Rectal smooth muscle tissue (tissue), 1 donor: ENCODE measurements around the gene ATP10A.

Experiments used
- H3K27ac ChIP-seq: one replicate; pipeline ENCODE4 v1.7.0; 2013; ENCODE audit warnings: low read depth, low read length, inconsistent platforms
- H3K27me3 ChIP-seq: one replicate; pipeline ENCODE4 v1.7.0; 2013; ENCODE audit warnings: low read length; ENCODE audit not compliant: control insufficient read depth, insufficient read depth
- H3K36me3 ChIP-seq: one replicate; pipeline ENCODE4 v1.7.0; 2013; ENCODE audit warnings: low read length; ENCODE audit not compliant: control insufficient read depth, insufficient read depth
- H3K4me1 ChIP-seq: one replicate; pipeline ENCODE4 v1.7.0; 2013; ENCODE audit warnings: low read length; ENCODE audit not compliant: control insufficient read depth, insufficient read depth
- H3K4me3 ChIP-seq: one replicate; pipeline ENCODE4 v1.7.0; 2013; ENCODE audit warnings: low read length
- H3K9ac ChIP-seq: one replicate; pipeline ENCODE4 v1.7.0; 2013; ENCODE audit warnings: low read length

Gene ATP10A

DNA sequence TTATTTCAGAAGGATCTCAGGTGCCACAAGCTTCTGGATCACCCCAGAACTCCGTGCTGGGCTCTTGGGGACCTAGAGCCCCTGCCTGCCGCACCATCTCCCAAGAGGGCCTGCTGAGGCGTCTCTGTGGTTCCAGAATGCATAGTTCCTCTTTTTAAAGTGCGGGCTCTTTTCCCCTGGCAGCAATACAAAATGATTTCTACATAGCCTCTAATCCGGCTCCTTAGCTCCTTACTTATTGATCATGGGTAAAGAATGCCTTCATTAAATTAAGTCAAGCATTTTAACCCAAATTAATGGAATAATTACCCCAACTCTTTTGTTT lies 121.9 kb downstream of the ATP10A start:
- Histone ChIP-seq H3K4me1 (peaks cover 15% of the 10 kb centered on the region), H3K27ac (no peak overlapping the region), H3K27me3 (no peaks in the 10 kb centered on the region), H3K36me3 (no peaks in the 10 kb centered on the region), H3K4me3 (no peak overlapping the region), H3K9ac (no peak overlapping the region)

- no peak overlapping the region for H3K4me3 ChIP-seq
- peaks cover 15% of the 10 kb centered on the region for H3K4me1 ChIP-seq
- no peak overlapping the region for H3K27ac ChIP-seq
Measured at GRCh38 chr15:25740383-25741255, 122.5 kb downstream of the ATP10A start.

DNA sequence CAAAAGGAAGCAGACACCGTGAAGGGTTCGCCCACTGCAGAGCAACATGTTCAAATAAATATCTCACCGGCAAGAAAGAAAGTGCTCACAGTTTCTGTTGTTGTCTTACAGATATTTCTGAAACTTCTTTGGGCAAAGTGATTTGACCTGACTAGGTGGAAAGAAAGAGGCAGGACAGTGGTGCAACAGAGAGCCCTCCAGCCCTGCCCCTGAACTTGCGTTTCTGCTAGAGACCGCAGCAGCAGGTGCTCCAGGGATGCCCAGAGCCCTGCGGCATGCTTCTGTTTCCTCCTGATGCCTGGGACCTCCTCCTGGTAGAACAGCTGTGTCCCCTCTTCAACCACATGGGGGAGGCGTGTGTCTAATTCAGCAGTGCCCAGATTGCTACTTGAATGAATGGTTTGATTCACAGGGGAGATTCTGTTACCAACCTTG lies 123.4 kb downstream of the ATP10A start:
- Histone ChIP-seq H3K4me3 (no peak overlapping the region), H3K4me1 (peaks cover 15% of the 10 kb centered on the region), H3K36me3 (no peaks in the 10 kb centered on the region), H3K27me3 (no peaks in the 10 kb centered on the region), H3K9ac (no peak overlapping the region), H3K27ac (no peak overlapping the region)

More at GRCh38 chr15:25740383-25741255, 122.5 kb downstream of the ATP10A start:
- H3K36me3 ChIP-seq, result no peaks in the 10 kb centered on the region
- H3K27me3 ChIP-seq, result no peaks in the 10 kb centered on the region
- H3K9ac ChIP-seq, result no peak overlapping the region

- no peaks in the 10 kb centered on the region for H3K36me3 ChIP-seq
- peaks cover 15% of the 10 kb centered on the region for H3K4me1 ChIP-seq
- no peak overlapping the region for H3K9ac ChIP-seq
- no peak overlapping the region for H3K4me3 ChIP-seq
- H3K27me3 ChIP-seq, result no peaks in the 10 kb centered on the region
- H3K27ac ChIP-seq, result no peak overlapping the region
Measured at GRCh38 chr15:25738171-25738965, 124.8 kb downstream of the ATP10A start.

- Histone ChIP-seq H3K36me3 (no peaks in the 10 kb centered on the region), H3K27me3 (no peaks in the 10 kb centered on the region), H3K9ac (no peak overlapping the region), H3K4me1 (peaks cover 15% of the 10 kb centered on the region), H3K27ac (peak overlapping the region; percentile 70), H3K4me3 (no peak overlapping the region)
Measured at GRCh38 chr15:25737218-25737643, 125.9 kb downstream of the ATP10A start.

- Histone ChIP-seq H3K4me3 (no peak overlapping the region), H3K4me1 (peaks cover 15% of the 10 kb centered on the region), H3K27ac (peak overlapping the region; percentile 70)
Measured at GRCh38 chr15:25736461-25736860, 126.7 kb downstream of the ATP10A start.

DNA sequence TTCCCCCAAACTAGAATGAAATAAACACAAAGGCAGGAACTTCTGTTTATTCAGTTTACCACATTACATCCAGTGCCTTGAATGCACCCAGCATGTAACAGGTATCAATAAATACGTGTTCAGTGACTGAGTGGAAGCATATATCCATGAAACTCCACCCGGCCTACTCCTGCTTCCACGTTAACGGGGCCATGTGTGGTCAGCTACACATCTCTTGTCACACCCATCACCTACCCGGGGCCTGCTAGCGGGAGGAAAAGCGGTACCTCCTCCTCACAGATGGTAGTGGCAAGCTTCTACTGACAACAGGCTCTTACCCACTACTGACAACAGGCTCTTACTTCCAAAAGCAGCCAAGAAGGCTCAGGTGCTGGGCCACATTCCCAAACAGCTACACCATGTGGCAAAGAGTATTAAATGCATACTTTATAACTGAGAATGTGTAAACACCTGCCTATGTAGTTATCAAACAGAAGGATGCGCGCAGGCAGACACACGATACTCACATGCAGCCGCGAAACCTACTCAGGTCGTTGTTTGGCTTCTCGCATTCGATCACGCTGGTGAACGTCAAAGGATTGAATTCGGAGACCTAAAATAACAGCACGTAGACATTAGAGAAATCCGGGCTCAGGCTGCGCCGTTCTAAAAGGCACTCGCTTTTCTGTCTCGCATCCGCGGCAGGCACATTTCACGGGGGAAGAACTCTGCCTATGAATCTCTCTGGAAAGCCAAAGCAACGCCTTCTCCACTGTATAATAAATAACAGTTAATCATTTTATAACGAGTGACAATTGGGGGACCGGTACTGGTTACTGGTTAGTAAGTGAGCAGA lies 127.4 kb downstream of the ATP10A start:
- H3K27me3 ChIP-seq, result no peaks in the 10 kb centered on the region
- no peak overlapping the region for H3K9ac ChIP-seq
- no peak overlapping the region for H3K27ac ChIP-seq
- H3K4me1 ChIP-seq, result peaks cover 15% of the 10 kb centered on the region
- no peak overlapping the region for H3K4me3 ChIP-seq
- no peaks in the 10 kb centered on the region for H3K36me3 ChIP-seq

More at GRCh38 chr15:25736461-25736860, 126.7 kb downstream of the ATP10A start:
- Histone ChIP-seq H3K9ac (no peak overlapping the region), H3K36me3 (no peaks in the 10 kb centered on the region), H3K27me3 (no peaks in the 10 kb centered on the region)

- Histone ChIP-seq H3K36me3 (no peaks in the 10 kb centered on the region), H3K27ac (no peak overlapping the region), H3K9ac (no peak overlapping the region), H3K4me3 (no peak overlapping the region), H3K27me3 (no peaks in the 10 kb centered on the region), H3K4me1 (peaks cover 15% of the 10 kb centered on the region)
Measured at GRCh38 chr15:25734680-25735355, 128.3 kb downstream of the ATP10A start.

- Histone ChIP-seq H3K36me3 (no peaks in the 10 kb centered on the region), H3K27ac (no peak overlapping the region), H3K4me1 (peaks cover 15% of the 10 kb centered on the region), H3K27me3 (no peaks in the 10 kb centered on the region), H3K9ac (no peak overlapping the region), H3K4me3 (no peak overlapping the region)
Measured at GRCh38 chr15:25733856-25734679, 129.1 kb downstream of the ATP10A start.

DNA sequence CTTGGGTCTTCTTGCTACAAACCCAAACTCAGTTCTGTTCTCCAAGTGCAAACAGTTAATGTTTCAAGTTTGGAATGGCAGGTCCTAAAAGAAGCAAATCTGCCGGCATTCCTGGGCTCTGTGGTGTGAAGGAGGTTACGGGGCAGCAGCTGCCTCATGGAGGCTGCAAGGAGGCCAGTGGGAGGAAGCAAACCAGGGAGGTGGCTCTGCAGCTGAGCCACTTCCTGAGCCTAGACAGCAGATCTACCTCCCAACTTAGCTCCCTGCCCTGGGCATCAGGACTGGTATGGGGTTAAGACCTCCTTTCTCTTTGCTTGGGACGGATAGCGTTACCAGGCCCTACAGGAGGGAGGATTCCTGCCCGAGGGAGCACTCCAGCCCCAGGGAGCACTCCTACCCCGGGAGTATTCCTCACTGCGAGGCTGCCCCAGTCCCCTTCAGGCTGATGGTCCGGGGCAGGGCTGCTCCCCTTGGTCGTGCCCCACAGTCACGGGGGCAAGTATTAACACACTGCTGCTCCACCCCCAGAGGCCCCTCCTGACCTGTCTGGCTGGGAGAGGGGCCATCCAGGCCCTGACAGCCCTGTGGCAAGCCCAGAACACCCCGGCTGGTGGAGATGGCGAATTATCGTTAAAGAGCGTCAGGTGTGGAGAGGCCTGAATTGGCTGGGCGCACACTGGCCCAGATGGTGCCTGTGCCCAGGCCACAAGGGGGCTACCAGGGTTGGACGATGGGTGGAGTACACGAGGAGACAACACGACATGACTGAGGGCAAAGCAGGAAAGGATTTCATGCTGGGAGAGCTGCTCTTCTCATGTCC lies 129.9 kb downstream of the ATP10A start:
- peaks cover 15% of the 10 kb centered on the region for H3K4me1 ChIP-seq
- H3K4me3 ChIP-seq, result no peak overlapping the region
- H3K36me3 ChIP-seq, result no peaks in the 10 kb centered on the region
- H3K27me3 ChIP-seq, result no peaks in the 10 kb centered on the region
- H3K9ac ChIP-seq, result no peak overlapping the region
- no peak overlapping the region for H3K27ac ChIP-seq
